BJ (cell line): Measurements from ENCODE around the gene SETD7. TPM values are rescaled to one million over a fixed set of nuclear protein-coding genes. Genes with fewer than 3 reads are reported as not detected.
"Not testable (repeated sequence)": the region's sequence is repeated elsewhere in the genome, so short reads cannot be mapped to it uniquely, and the experiment has no call there.

Source experiments
- CTCF ChIA-PET: fragments of 350-600 bp; formaldehyde crosslinking; extraction: SDS; loops from one replicate; lab custom pipeline; 2021; ENCODE audit warnings: antibody characterized with exemption, inconsistent platforms; lab: Yijun Ruan, JAX
- POLR2A ChIA-PET: fragments of 300-600 bp; sonication (Branson Sonifier 250); formaldehyde crosslinking; extraction: SDS; loops from one replicate; lab custom pipeline; 2021; ENCODE audit warnings: antibody characterized with exemption; lab: Charles Lee
- DNase-seq: peaks from one replicate; pipeline ENCODE4 v3.0.0-alpha.2; 2011; ENCODE audit warnings: low read depth
- H3K27me3 ChIP-seq: 2 replicates; pipeline ENCODE4 v1.6.0; 2011; ENCODE audit warnings: low read length; ENCODE audit not compliant: control insufficient read depth, insufficient read depth
- H3K36me3 ChIP-seq: 2 replicates; pipeline ENCODE4 v1.5.1; 2011; ENCODE audit warnings: low read length; ENCODE audit not compliant: control insufficient read depth, insufficient read depth
- H3K4me3 ChIP-seq: 2 replicates; pipeline ENCODE4 v1.5.1; 2011; ENCODE audit warnings: low read depth, mild to moderate bottlenecking, control low read depth, low read length
- CTCF ChIP-seq: IDR thresholded peaks from 2 replicates; pipeline ENCODE4 v1.5.1; 2011; ENCODE audit warnings: low read depth, mild to moderate bottlenecking, control low read depth, inconsistent platforms, low read length, moderate library complexity; ENCODE audit not compliant: insufficient read depth
- polyA plus RNA-seq: library from polyadenylated mRNA; depleted of rRNA; stranded (reverse); fragments of >200 nt; gene quantifications from 2 replicates; pipeline ENCODE4 v1.2.3, GENCODE V29; 2011

SETD7 gene
- polyA plus RNA-seq, 1 experiment: 14.5 TPM

- H3K27me3 ChIP-seq: no peaks in the 10 kb centered on the region
- H3K4me3 ChIP-seq: no peak overlapping the region
- CTCF ChIA-PET: no interaction called here
- no peaks in the 10 kb centered on the region for H3K36me3 ChIP-seq
- POLR2A ChIA-PET: no interaction called here
- no peak for TF ChIP-seq CTCF
- no peak for DNase-seq
Observed at GRCh38 chr4:139469869-139470268, 86.2 kb downstream of the SETD7 start.

- Histone ChIP-seq H3K4me3 (no peak overlapping the region), H3K36me3 (no peaks in the 10 kb centered on the region), H3K27me3 (no peaks in the 10 kb centered on the region)
- TF ChIP-seq CTCF: no peak
- ChIA-PET CTCF (no interaction called here), POLR2A (no interaction called here)
- no peak for DNase-seq
Observed at GRCh38 chr4:139469216-139469615, 86.8 kb downstream of the SETD7 start.

GRCh38 chr4:139468756-139469155 lies 87.3 kb downstream of the SETD7 start:
- CTCF ChIA-PET: not testable (repeated sequence)

GRCh38 chr4:139465922-139466321 lies 90.1 kb downstream of the SETD7 start:
- ChIA-PET CTCF (no interaction called here), POLR2A (no interaction called here)
- no peaks in the 10 kb centered on the region for H3K36me3 ChIP-seq
- H3K27me3 ChIP-seq: no peaks in the 10 kb centered on the region
- DNase-seq: no peak
- no peak overlapping the region for H3K4me3 ChIP-seq
- TF ChIP-seq CTCF: no peak

More at GRCh38 chr4:139468756-139469155, 87.3 kb downstream of the SETD7 start:
- POLR2A ChIA-PET, H3K27me3 ChIP-seq, H3K36me3 ChIP-seq, H3K4me3 ChIP-seq, DNase-seq: not testable (repeated sequence)

GRCh38 chr4:139464512-139464911 lies 91.5 kb downstream of the SETD7 start:
- POLR2A ChIA-PET, CTCF ChIA-PET, H3K4me3 ChIP-seq: not testable (repeated sequence)

GRCh38 chr4:139461022-139461628 lies 94.9 kb downstream of the SETD7 start:
- ChIA-PET POLR2A (interaction anchor here (0.6 kb wide), 1 partner anchor 27 kb away, joined by 5 read pairs; no protein-coding TSS in a partner anchor), CTCF (interaction anchor here (1.8 kb wide), 1 partner anchor 36 kb away, joined by 5 read pairs; no protein-coding TSS in a partner anchor)
- TF ChIP-seq CTCF: no peak
- Histone ChIP-seq H3K4me3 (no peak overlapping the region), H3K27me3 (no peaks in the 10 kb centered on the region), H3K36me3 (no peaks in the 10 kb centered on the region)
- DNase-seq: no peak

More at GRCh38 chr4:139464512-139464911, 91.5 kb downstream of the SETD7 start:
- DNase-seq, H3K36me3 ChIP-seq, H3K27me3 ChIP-seq: not testable (repeated sequence)
